SU-DHL-6 (cell line): Measurements from ENCODE around the gene C14orf132.

Experiments used
- H2AFZ ChIP-seq: fragments of 200-600 bp; sonication (generic); 2 replicates; pipeline ENCODE4 v1.6.1; 2014; ENCODE audit warnings: low read depth, mild to moderate bottlenecking, moderate library complexity, mixed read lengths, antibody characterized with exemption, low read length; ENCODE audit not compliant: severe bottlenecking
- H3F3A ChIP-seq: fragments of 200-600 bp; shearing (Covaris generic); 2 replicates; pipeline ENCODE4 v1.6.0; 2016; ENCODE audit warnings: antibody characterized with exemption, mild to moderate bottlenecking; ENCODE audit not compliant: insufficient read depth
- H3K27ac ChIP-seq: fragments of 200-600 bp; sonication (generic); 2 replicates; pipeline ENCODE4 v1.5.1; 2016; ENCODE audit warnings: low read depth, mild to moderate bottlenecking, low read length, moderate library complexity, mixed read lengths
- H3K27me3 ChIP-seq: fragments of 200-600 bp; sonication (generic), shearing (Covaris generic); 2 replicates; pipeline ENCODE4 v1.6.0; 2014; ENCODE audit warnings: mild to moderate bottlenecking, low read length
- H3K36me3 ChIP-seq: fragments of 200-600 bp; sonication (generic); 2 replicates; pipeline ENCODE4 v1.6.1; 2014; ENCODE audit warnings: mild to moderate bottlenecking, low read length, mixed read lengths
- H3K4me2 ChIP-seq: fragments of 300-600, 200-600 bp; shearing (Covaris generic), sonication (generic); 2 replicates; pipeline ENCODE4 v1.6.0; 2014; ENCODE audit warnings: low read length, low read depth, mild to moderate bottlenecking; ENCODE audit not compliant: poor library complexity, severe bottlenecking
- H3K4me3 ChIP-seq: fragments of 200-600 bp; sonication (generic); 2 replicates; pipeline ENCODE4 v1.5.1; 2014; ENCODE audit warnings: antibody characterized with exemption, low read length, mild to moderate bottlenecking, mixed read lengths; ENCODE audit not compliant: insufficient read depth, poor library complexity, severe bottlenecking
- H3K79me2 ChIP-seq: fragments of 200-600 bp; sonication (generic); 2 replicates; pipeline ENCODE4 v1.6.1; 2014; ENCODE audit warnings: mild to moderate bottlenecking, low read length, moderate library complexity; ENCODE audit not compliant: insufficient read depth
- H3K9ac ChIP-seq: fragments of 200-600 bp; sonication (generic); 2 replicates; pipeline ENCODE4 v1.7.0; 2014; ENCODE audit warnings: mild to moderate bottlenecking, low read length
- H3K9me2 ChIP-seq: fragments of 200-600 bp; sonication (generic); replicated peaks from 2 replicates; pipeline ENCODE4 v1.6.1; 2014; ENCODE audit warnings: low read length; ENCODE audit not compliant: insufficient read depth
- H3K9me3 ChIP-seq: fragments of 200-600 bp; sonication (generic); 2 replicates; pipeline ENCODE4 v1.6.1; 2014; ENCODE audit warnings: low read length, mixed read lengths; ENCODE audit not compliant: insufficient read depth
- H4K20me1 ChIP-seq: fragments of 200-600 bp; sonication (generic); 2 replicates; pipeline ENCODE4 v1.6.1; 2014; ENCODE audit warnings: low read depth, mild to moderate bottlenecking, antibody characterized with exemption, low read length, moderate library complexity, mixed read lengths
- CTCF ChIP-seq: fragments of 200-600 bp; sonication (generic); IDR thresholded peaks from one replicate; pipeline ENCODE4 v1.5.1; 2017; ENCODE audit warnings: antibody characterized with exemption, mild to moderate bottlenecking, low read length, moderate library complexity; ENCODE audit not compliant: insufficient read depth, poor library complexity, severe bottlenecking
- EZH2phosphoT487 ChIP-seq: fragments of 200-600 bp; sonication (generic), shearing (Covaris generic); conservative IDR thresholded peaks from 2 replicates; pipeline ENCODE4 v1.6.1; 2018; ENCODE audit warnings: mild to moderate bottlenecking, antibody characterized with exemption, low read length, moderate library complexity, mixed read lengths

C14orf132 gene

GRCh38 chr14:96119947-96120346 lies 80.8 kb downstream of the C14orf132 start:
- Histone ChIP-seq H3K27ac (no peak overlapping the region), H3K27me3 (no peaks in the 10 kb centered on the region), H3F3A (no peaks in the 10 kb centered on the region), H3K9ac (no peak overlapping the region), H3K9me3 (peaks cover 9% of the 10 kb centered on the region), H3K36me3 (no peaks in the 10 kb centered on the region), H3K79me2 (no peaks in the 10 kb centered on the region), H4K20me1 (no peaks in the 10 kb centered on the region), H2AFZ (no peak overlapping the region), H3K4me2 (no peak overlapping the region), H3K9me2 (no peaks in the 10 kb centered on the region), H3K4me3 (no peak overlapping the region)
- TF ChIP-seq CTCF = no peak
- no peak for TF ChIP-seq EZH2phosphoT487

GRCh38 chr14:96120392-96120791 lies 81.2 kb downstream of the C14orf132 start:
- Histone ChIP-seq H3F3A (no peaks in the 10 kb centered on the region), H3K4me3 (no peak overlapping the region), H3K9me2 (no peaks in the 10 kb centered on the region), H2AFZ (no peak overlapping the region), H3K36me3 (no peaks in the 10 kb centered on the region), H4K20me1 (no peaks in the 10 kb centered on the region), H3K27ac (no peak overlapping the region), H3K4me2 (no peak overlapping the region), H3K9ac (no peak overlapping the region), H3K9me3 (peaks cover 10% of the 10 kb centered on the region), H3K79me2 (no peaks in the 10 kb centered on the region), H3K27me3 (no peaks in the 10 kb centered on the region)
- no peak for TF ChIP-seq CTCF
- no peak for TF ChIP-seq EZH2phosphoT487

- Histone ChIP-seq H3K4me3 (no peak overlapping the region), H4K20me1 (no peaks in the 10 kb centered on the region), H2AFZ (no peak overlapping the region), H3K4me2 (no peak overlapping the region), H3K27me3 (no peaks in the 10 kb centered on the region), H3K27ac (no peak overlapping the region), H3K9ac (no peak overlapping the region), H3K9me3 (peaks cover 10% of the 10 kb centered on the region; the same call in 1 of the 2 replicates), H3F3A (no peaks in the 10 kb centered on the region), H3K79me2 (no peaks in the 10 kb centered on the region), H3K9me2 (no peaks in the 10 kb centered on the region), H3K36me3 (no peaks in the 10 kb centered on the region)
- no peak for TF ChIP-seq CTCF
- no peak for TF ChIP-seq EZH2phosphoT487
Measured at GRCh38 chr14:96120941-96121340, 81.8 kb downstream of the C14orf132 start.
